Epithelial cell of esophagus (primary cell): ENCODE measurements around the gene DCTN3.

Experiments used
- DNase-seq: peaks from one replicate; pipeline ENCODE4 v3.0.0; 2010; ENCODE audit warnings: low read depth
- H3K4me3 ChIP-seq: 2 replicates; pipeline ENCODE4 v1.5.1; 2011; ENCODE audit warnings: mild to moderate bottlenecking, low read length, control low read depth
- CTCF ChIP-seq: IDR thresholded peaks from 2 replicates; pipeline ENCODE4 v1.5.1; 2011; ENCODE audit warnings: low read depth, mild to moderate bottlenecking, low read length, control low read depth, inconsistent platforms; ENCODE audit not compliant: insufficient read depth; ENCODE audit errors: missing control alignments

DCTN3 gene

GRCh38 chr9:34620061-34620994, at the start of gene DCTN3:
TSS of gene DCTN3 (minus strand) at chr9:34620495. CDS start at chr9:34620464, 31 bp downstream.
- peak within 1 kb of the TSS; percentile 94 for H3K4me3 ChIP-seq
- no peak for TF ChIP-seq CTCF
- peak; percentile 95 for DNase-seq

GRCh38 chr9:34665381-34666250, 45.3 kb upstream of the DCTN3 start:
- no peak for TF ChIP-seq CTCF
- DNase-seq: peak; percentile 97
- peak overlapping the region; percentile 95 for H3K4me3 ChIP-seq

- peak overlapping the region; percentile 56 for H3K4me3 ChIP-seq
- no peak for TF ChIP-seq CTCF
- no peak for DNase-seq
Observed at GRCh38 chr9:34665067-34665380, 44.7 kb upstream of the DCTN3 start.

GRCh38 chr9:34664281-34665066, 44.2 kb upstream of the DCTN3 start:
- peak; percentile 80 for DNase-seq
- peak overlapping the region; percentile 56 for H3K4me3 ChIP-seq
- peak; percentile 76 for TF ChIP-seq CTCF

GRCh38 chr9:34663303-34663605, 43.0 kb upstream of the DCTN3 start:
- DNase-seq: no peak
- no peak for TF ChIP-seq CTCF
- no peak overlapping the region for H3K4me3 ChIP-seq

GRCh38 chr9:34662526-34663302, 42.4 kb upstream of the DCTN3 start, which contains the start of gene CCL27:
TSS of gene CCL27 (minus strand) at chr9:34662657. CDS start at chr9:34662633, 24 bp downstream.
- DNase-seq: peak; percentile 65
- no peak for TF ChIP-seq CTCF
- no peak within 1 kb of the TSS for H3K4me3 ChIP-seq
